H9 (cell line): ENCODE measurements around the gene ZNF681. TPM values are rescaled to one million over a fixed set of nuclear protein-coding genes. Genes with fewer than 3 reads are reported as not detected.

Experiments
- DNase-seq: peaks from one replicate; pipeline ENCODE4 v3.0.0-alpha.2; 2017
- H2AFZ ChIP-seq: one replicate; pipeline ENCODE4 v1.6.1; 2013; ENCODE audit warnings: mild to moderate bottlenecking, low read length, control low read depth, moderate library complexity
- H2AK5ac ChIP-seq: 2 replicates; pipeline ENCODE4 v1.6.1; 2013; ENCODE audit warnings: low read length, control low read depth, mixed read lengths; ENCODE audit not compliant: insufficient read length
- H2BK120ac ChIP-seq: one replicate; pipeline ENCODE4 v1.6.1; 2013; ENCODE audit warnings: low read depth, mild to moderate bottlenecking, low read length, control low read depth, inconsistent platforms; ENCODE audit not compliant: poor library complexity, severe bottlenecking
- H2BK12ac ChIP-seq: 2 replicates; pipeline ENCODE4 v1.6.1; 2013; ENCODE audit warnings: low read length, control low read depth, mixed read lengths, low read depth; ENCODE audit not compliant: insufficient read length
- H2BK15ac ChIP-seq: 2 replicates; pipeline ENCODE4 v1.6.1; 2013; ENCODE audit warnings: low read depth, low read length, control low read depth
- H2BK20ac ChIP-seq: one replicate; pipeline ENCODE4 v1.6.1; 2013; ENCODE audit warnings: low read depth, mild to moderate bottlenecking, low read length, control low read depth, inconsistent platforms; ENCODE audit not compliant: poor library complexity, severe bottlenecking
- H2BK5ac ChIP-seq: 2 replicates; pipeline ENCODE4 v1.6.1; 2013; ENCODE audit warnings: low read length, control low read depth, mixed read lengths; ENCODE audit not compliant: insufficient read length
- H3K14ac ChIP-seq: 2 replicates; pipeline ENCODE4 v1.6.1; 2013; ENCODE audit warnings: low read length, control low read depth; ENCODE audit not compliant: insufficient read depth
- H3K18ac ChIP-seq: 2 replicates; pipeline ENCODE4 v1.6.1; 2013; ENCODE audit warnings: low read depth, mild to moderate bottlenecking, mixed read lengths, low read length, control low read depth; ENCODE audit not compliant: insufficient read length
- H3K23ac ChIP-seq: 2 replicates; pipeline ENCODE4 v1.6.1; 2013; ENCODE audit warnings: low read length, control low read depth, mixed read lengths, low read depth; ENCODE audit not compliant: insufficient read length
- H3K23me2 ChIP-seq: 2 replicates; pipeline ENCODE4 v1.6.1; 2013; ENCODE audit warnings: low read depth, mild to moderate bottlenecking, mixed read lengths, low read length, control low read depth; ENCODE audit not compliant: insufficient read length, poor library complexity, severe bottlenecking
- H3K27ac ChIP-seq: 2 replicates; pipeline ENCODE4 v1.5.1; 2013; ENCODE audit warnings: low read length, control low read depth, mixed read lengths, low read depth; ENCODE audit not compliant: insufficient read length
- H3K27me3 ChIP-seq: 2 replicates; pipeline ENCODE4 v1.6.1; 2013; ENCODE audit warnings: low read length, control low read depth, inconsistent platforms; ENCODE audit not compliant: insufficient read depth
- H3K4ac ChIP-seq: 2 replicates; pipeline ENCODE4 v1.6.1; 2013; ENCODE audit warnings: low read depth, mild to moderate bottlenecking, control low read depth, inconsistent platforms, low read length, moderate library complexity
- H3K4me1 ChIP-seq: 2 replicates; pipeline ENCODE4 v1.6.1; 2013; ENCODE audit warnings: low read length, control low read depth, inconsistent platforms; ENCODE audit not compliant: insufficient read depth
- H3K4me2 ChIP-seq: 2 replicates; pipeline ENCODE4 v1.6.1; 2013; ENCODE audit warnings: low read length, control low read depth, mixed read lengths; ENCODE audit not compliant: insufficient read length, insufficient read depth
- H3K56ac ChIP-seq: 2 replicates; pipeline ENCODE4 v1.6.1; 2013; ENCODE audit warnings: low read depth, mild to moderate bottlenecking, mixed read lengths, low read length, control low read depth; ENCODE audit not compliant: insufficient read length
- H3K79me1 ChIP-seq: 2 replicates; pipeline ENCODE4 v1.6.1; 2013; ENCODE audit warnings: low read depth, mild to moderate bottlenecking, moderate library complexity, low read length, control low read depth, inconsistent platforms; ENCODE audit not compliant: insufficient read depth, poor library complexity, severe bottlenecking
- H3K79me2 ChIP-seq: 2 replicates; pipeline ENCODE4 v1.6.1; 2013; ENCODE audit warnings: low read length, control low read depth, inconsistent platforms; ENCODE audit not compliant: insufficient read depth
- H3K9ac ChIP-seq: 2 replicates; pipeline ENCODE4 v1.6.1; 2013; ENCODE audit warnings: low read length, control low read depth, mixed read lengths; ENCODE audit not compliant: insufficient read length; ENCODE audit errors: extremely low read depth
- H3K9me3 ChIP-seq: one replicate; pipeline ENCODE4 v1.6.1; 2013; ENCODE audit warnings: low read depth, low read length, inconsistent platforms; ENCODE audit not compliant: control insufficient read depth
- H3T11ph ChIP-seq: one replicate; pipeline ENCODE4 v1.6.1; 2013; ENCODE audit warnings: mild to moderate bottlenecking, low read length, control low read depth, inconsistent platforms
- H4K20me1 ChIP-seq: one replicate; pipeline ENCODE4 v1.6.1; 2013; ENCODE audit not compliant: control insufficient read depth, insufficient read length, insufficient read depth
- H4K5ac ChIP-seq: 2 replicates; pipeline ENCODE4 v1.6.1; 2013; ENCODE audit warnings: low read depth, mild to moderate bottlenecking, mixed read lengths, low read length, control low read depth; ENCODE audit not compliant: insufficient read length
- H4K8ac ChIP-seq: replicated peaks from 2 replicates; pipeline ENCODE4 v1.6.1; 2013; ENCODE audit warnings: low read length, control low read depth, mixed read lengths, low read depth; ENCODE audit not compliant: insufficient read length
- H4K91ac ChIP-seq: 2 replicates; pipeline ENCODE4 v1.6.1; 2013; ENCODE audit warnings: low read depth, mild to moderate bottlenecking, moderate library complexity, mixed read lengths, low read length, control low read depth; ENCODE audit not compliant: insufficient read length
- H3K27ac Mint-ChIP-seq, 3 experiments: 2 replicates in 2 of 3; 3 replicates in 1 of 3; pipeline ENCODE4 v1.8.0; 2020 to 2021; ENCODE audit warnings: mixed read lengths in 3 of 3, mild to moderate bottlenecking in 1 of 3, moderate library complexity in 1 of 3
- H3K27me3 Mint-ChIP-seq: 2 replicates; pipeline ENCODE4 v1.8.0; 2021; ENCODE audit warnings: low read depth, mild to moderate bottlenecking, moderate library complexity, mixed read lengths
- H3K36me3 Mint-ChIP-seq, 3 experiments: 2 replicates in 2 of 3; 3 replicates in 1 of 3; pipeline ENCODE4 v1.8.0; 2020 to 2021; ENCODE audit warnings: low read depth in 3 of 3, mixed read lengths in 3 of 3; ENCODE audit not compliant: insufficient read depth in 1 of 3
- H3K4me1 Mint-ChIP-seq, 2 experiments: 2 replicates each; pipeline ENCODE4 v1.8.0; 2020; ENCODE audit warnings: mixed read lengths in 2 of 2
- H3K4me3 Mint-ChIP-seq, 2 experiments: 2 replicates in 1 of 2; 3 replicates in 1 of 2; pipeline ENCODE4 v1.8.0; 2020 to 2021; ENCODE audit warnings: mild to moderate bottlenecking in 2 of 2, mixed read lengths in 2 of 2, moderate library complexity in 1 of 2
- H3K9me3 Mint-ChIP-seq, 2 experiments: 2 replicates in 1 of 2; 3 replicates in 1 of 2; pipeline ENCODE4 v1.8.0; 2020; ENCODE audit warnings: mild to moderate bottlenecking in 2 of 2, mixed read lengths in 2 of 2, moderate library complexity in 1 of 2
- CTCF ChIP-seq: fragments of 200-600 bp; sonication (generic); conservative IDR thresholded peaks from 3 replicates; pipeline ENCODE4 v1.8.0; 2021; ENCODE audit warnings: antibody characterized with exemption, mild to moderate bottlenecking
- WGBS: extraction: QIAGEN DNeasy Blood & Tissue Kit; methylation state at CpG from one replicate; pipeline ENCODE4 v1.1.7; 2013; ENCODE audit warnings: missing lambda C conversion rate, low lambda C conversion rate, mixed read lengths; ENCODE audit not compliant: insufficient read length; ENCODE audit errors: extremely low coverage; 5-methylcytosine and 5-hydroxymethylcytosine counted together
- total RNA-seq: library from RNA; stranded (reverse); gene quantifications from 2 replicates; pipeline ENCODE4 v1.2.1, GENCODE V29; 2021

ZNF681 gene
- total RNA-seq, 1 experiment from 2014 or later, result 10.4 TPM

- H3K4ac ChIP-seq, result no peak overlapping the region
- peaks cover 31% of the 10 kb centered on the region in 2 experiments for H3K4me1 Mint-ChIP-seq
- H4K8ac ChIP-seq, result no peak overlapping the region
- peaks cover 3% of the 10 kb centered on the region for H3K23me2 ChIP-seq
- peaks cover 68% of the 10 kb centered on the region; the same call in 1 of the 2 replicates for H3K79me2 ChIP-seq
- H3K27me3 ChIP-seq, result no peaks in the 10 kb centered on the region; the same call in 1 of the 2 replicates
- 0 out of 2 replicates have a peak, but pooled peaks cover 2% of the 10 kb centered on the region for H3K4me1 ChIP-seq
- no CpG with 5 or more reads among the region's 13 CpGs for WGBS
- H3K4me2 ChIP-seq, result no peak overlapping the region
- H2BK15ac ChIP-seq, result no peak overlapping the region
- H3T11ph ChIP-seq, result no peak overlapping the region
- TF ChIP-seq CTCF, result no peak
- H3K4me3 Mint-ChIP-seq, result no peak overlapping the region; a peak in 2 of 5 replicates
- no peaks in the 10 kb centered on the region for H3K9me3 ChIP-seq
- H3K56ac ChIP-seq, result no peak overlapping the region
- peaks cover 13% of the 10 kb centered on the region for H3K79me1 ChIP-seq
- H3K23ac ChIP-seq, result no peak overlapping the region
- no peak overlapping the region for H2BK5ac ChIP-seq
- no peak overlapping the region for H2AFZ ChIP-seq
- peaks cover 2% of the 10 kb centered on the region; the same call in 1 of the 2 replicates for H3K27me3 Mint-ChIP-seq
- H4K91ac ChIP-seq, result no peak overlapping the region
- H3K9me3 Mint-ChIP-seq, result peaks cover 0 to 3% of the 10 kb centered on the region in 2 experiments; a peak in 1 of 5 replicates
- no peaks in the 10 kb centered on the region for H4K20me1 ChIP-seq
- no peak overlapping the region for H3K27ac ChIP-seq
- H3K27ac Mint-ChIP-seq, result no peak overlapping the region; a peak in 1 of 7 replicates
- no peak overlapping the region for H3K9ac ChIP-seq
- H2BK12ac ChIP-seq, result no peak overlapping the region
- no peak overlapping the region for H2BK120ac ChIP-seq
- no peak overlapping the region for H3K18ac ChIP-seq
- H3K14ac ChIP-seq, result no peak overlapping the region
- no peak overlapping the region for H2AK5ac ChIP-seq
- no peak for DNase-seq
- H3K36me3 Mint-ChIP-seq, result peaks cover 39 to 63% (median 51%) of the 10 kb centered on the region in 3 experiments
- H2BK20ac ChIP-seq, result no peak overlapping the region
- H4K5ac ChIP-seq, result no peak overlapping the region
Observed at GRCh38 chr19:23766951-23767350, 8.3 kb upstream of the ZNF681 start.
